HG02623 (cell line): ENCODE results near the gene WRAP73.

ENCODE experiments used
- ATAC-seq: cut with Tn5 transposase; IDR thresholded peaks from one replicate; pipeline ENCODE4 v1.9.1; 2021; ENCODE audit warnings: moderate library complexity; ENCODE audit not compliant: unreplicated experiment

The WRAP73 gene

DNA sequence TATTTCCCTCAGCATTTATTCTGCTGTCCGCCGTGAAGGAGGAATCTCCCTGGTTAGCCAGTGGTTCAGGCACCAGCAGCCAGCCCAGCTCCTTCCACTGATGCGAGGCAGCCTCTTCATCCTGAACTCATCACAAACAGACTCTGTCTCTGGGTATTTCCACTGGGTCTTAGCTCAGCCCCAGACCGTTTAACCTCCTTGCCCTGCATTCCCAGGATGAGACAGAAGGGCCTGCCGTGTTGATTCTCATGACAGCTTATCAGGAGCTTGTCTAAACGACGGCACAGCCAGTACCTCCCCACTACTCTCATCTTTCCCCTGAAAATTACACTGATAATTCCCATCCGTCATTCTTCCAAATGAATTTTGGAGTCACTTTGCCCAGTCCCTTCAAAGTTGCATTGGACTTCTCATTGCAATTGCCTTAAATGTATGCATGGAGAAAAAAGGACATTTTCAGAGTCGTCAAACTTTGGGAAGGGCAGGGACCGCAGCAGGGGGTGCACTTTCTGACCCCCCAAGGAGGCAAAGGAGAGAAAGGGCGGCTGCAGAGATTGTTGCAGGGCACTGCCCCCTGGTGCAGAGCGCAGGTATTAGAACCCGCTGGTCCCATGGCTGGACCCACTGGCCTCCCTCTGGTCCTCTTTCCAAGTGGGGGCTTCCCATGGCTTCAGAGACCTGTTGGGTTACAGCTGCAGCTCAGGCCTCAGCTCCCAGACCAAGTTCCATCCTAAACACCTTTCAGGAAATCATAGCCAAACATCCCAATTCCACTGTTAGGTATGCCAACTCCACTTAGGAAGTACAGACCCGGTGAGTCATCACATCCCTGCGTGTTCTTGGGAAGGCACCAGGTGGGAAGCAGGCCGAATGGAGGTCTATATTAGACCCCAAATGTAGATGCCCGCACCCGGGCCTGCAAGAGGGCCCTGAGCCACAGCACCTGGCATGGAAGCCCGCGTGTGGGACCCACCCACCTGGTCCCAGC lies 34.9 kb downstream of the WRAP73 start:
- ATAC-seq = no peak

DNA sequence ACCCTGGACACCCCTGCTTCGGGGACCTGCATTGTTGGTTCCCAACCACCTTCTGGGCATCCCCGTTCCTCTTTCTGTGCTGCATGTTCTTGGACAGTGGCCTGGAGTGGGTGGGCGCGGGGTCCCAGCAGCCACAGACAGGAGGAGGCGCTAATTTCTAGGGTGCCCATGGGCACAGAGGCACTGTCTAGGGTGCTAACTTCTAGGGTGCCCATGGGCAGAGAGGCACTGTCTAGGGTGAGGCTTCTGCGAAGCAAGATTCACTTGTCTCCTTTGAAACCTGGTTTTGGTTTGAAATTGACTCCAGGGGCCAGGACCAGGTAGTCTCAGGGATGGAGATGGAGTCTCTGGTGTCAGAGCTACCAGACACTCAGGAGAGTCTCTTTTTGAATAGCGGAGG lies 37.8 kb downstream of the WRAP73 start:
- ATAC-seq = no peak

DNA sequence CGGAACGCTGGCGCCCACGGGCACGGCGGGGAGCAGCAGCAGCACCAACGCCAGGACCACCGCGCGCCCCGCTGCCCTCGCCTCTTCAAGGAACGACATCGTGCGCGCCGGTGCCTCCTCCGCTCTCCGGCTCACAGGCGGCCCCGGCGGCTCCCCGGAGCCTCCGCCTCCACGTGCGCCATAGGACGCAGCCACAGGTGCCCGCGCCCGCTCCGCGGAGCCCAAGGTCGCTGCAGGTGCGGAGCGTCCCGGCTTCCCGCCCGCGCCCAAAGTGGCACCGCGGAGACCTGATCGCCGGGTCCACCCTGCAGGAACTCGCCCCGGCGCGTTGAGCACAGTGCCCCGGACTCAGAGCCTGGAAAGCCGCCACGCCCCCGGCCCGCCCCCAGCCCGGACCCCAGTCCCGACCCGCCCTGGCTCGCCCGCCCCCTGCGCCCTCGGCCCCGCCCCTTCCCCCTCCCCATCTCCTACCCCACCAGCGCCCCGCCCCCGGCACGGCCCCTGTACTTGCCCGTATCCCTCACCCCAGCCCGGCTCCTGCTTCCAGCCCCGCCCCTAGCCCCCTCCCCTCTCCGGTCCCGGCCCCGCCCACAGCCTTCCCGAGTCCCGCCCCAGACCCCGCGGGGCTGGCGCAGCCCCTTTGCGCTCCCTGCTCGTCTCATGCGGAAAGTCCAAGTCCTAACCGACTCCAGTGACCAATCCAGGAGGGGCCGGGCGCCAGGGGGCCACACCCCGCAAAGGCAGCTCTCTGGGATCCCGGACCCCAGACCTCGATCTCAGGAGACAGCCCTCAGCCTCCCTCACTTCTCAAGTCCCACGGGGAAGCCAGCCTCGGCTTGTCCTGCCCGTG lies 38.5 kb downstream of the WRAP73 start, which contains the start of gene MEGF6:
MEGF6 (minus strand) TSS at position 339 of the 850 bp plus-strand sequence; CDS start at position 99, 240 bp downstream.
- ATAC-seq = no peak

DNA sequence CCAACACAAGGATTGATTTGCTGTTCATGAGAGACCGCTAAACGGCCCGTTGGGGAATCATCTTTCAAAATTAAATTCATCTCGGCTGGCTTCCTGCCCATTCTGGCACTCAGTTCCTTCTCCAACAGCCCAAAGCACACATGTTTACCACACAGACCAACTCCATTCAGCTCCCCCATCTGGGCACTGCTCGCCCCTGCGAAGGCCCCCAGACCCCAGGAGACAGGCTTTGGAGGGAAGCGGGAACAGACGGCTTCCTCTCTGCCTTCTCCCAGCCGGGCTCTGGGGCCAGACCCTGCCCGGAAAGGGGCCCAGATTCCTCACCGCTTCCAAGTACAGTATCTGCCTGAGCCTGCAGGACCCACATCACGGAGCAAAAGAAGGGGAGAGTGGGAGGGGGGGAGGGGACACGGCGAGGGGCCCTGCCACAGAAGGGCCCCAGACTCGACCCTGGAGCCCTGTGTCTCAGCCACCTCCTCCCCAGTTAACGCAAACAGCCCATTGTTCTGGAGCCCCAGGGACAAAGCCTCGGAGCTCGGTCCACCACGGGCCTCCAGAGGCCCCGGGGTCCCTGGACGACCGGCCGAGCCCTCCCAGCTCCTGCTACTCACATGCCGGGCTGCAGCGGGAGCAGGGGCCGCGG lies 39.3 kb downstream of the WRAP73 start:
- no peak for ATAC-seq

DNA sequence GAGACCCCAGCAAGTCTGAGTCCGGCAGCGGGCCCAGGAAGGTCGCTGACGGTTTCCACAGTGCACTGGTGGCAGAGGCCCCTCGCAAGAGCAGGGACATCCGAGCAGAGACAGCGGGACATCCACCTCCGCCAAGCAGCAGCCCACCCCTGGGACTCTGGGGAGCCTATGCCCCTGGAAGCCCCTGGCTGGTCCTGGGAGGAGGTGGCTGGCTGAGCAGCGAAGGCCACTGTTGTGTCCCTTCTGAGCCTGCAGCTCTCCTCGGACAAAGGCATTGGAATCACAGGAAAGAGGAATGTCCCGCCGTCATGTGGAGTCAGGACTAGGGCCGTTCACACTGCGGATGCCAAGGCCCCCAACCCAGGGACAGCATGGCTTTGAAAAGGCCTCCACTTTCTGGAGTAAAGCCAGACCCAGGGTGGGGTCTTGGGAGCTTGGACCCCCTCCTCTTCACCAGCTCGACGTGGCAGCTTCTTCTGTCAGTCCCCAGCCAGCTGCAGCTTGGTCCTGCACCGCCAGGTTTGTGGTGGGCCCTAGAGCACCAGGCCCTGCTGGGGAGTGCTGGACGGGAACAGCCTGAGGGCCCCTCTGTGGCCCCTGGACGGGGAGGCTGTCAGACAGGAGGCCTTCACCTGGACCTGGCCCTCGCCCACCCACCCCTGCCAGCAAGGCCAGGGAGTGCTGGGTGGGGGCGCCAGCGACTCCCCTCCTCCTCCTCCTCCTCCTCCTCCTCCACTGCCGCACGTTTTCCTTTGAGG lies 40.0 kb downstream of the WRAP73 start:
- ATAC-seq = no peak

DNA sequence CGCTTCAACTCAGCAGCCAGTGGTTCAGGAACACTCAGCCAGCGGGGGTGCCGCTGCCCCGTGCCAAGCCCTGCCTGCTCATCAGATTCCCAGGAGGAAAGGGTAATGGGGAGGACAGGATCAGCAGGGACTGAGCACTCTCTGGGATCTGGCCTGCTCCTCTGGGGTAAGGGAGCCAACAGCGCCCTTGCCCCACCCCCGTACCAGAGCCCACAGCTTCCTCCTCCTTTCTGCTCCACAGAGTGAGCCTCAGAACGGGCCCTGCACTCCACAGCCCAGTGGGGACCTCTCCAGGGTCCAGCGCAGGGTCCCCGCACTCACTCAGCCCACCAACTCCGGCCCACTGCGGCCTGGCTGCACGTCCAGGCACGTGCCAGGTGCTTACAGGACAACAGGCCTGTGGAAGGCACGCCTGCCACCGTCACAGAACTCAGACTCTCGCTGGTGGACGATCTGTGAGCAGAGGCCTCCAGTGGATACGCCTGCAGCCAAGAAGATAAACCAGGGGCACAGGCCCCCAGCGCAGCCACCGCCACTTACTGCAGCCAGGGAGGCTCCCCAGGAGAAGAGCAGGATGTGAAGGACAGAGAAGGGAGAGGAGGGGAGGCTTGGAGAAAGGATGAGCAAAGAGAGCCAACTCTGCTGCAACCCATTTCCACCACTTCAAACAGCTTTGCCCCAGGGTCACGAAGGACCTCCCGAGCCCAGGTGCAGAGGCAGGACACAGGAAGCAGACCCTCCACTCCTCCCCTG lies 40.7 kb downstream of the WRAP73 start:
- no peak for ATAC-seq

DNA sequence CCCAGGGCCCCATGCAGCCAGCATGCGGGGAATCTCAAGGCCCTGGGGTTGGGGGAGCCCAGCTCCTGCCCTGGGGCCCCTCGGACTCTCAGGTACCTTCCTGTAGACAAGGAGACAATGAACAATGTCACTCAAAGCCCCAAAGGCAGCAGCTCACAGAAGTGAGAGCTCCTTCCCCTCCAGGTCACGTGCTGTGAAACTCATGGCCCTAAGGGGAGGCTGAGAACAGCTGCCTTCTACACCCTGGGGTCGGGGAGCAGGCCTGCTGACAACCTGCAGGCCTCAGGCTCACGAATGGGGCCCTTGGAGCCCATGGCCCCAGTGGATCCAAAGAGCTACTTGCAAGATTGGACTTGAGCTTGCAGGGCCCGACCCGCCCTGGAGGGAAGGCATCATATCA lies 41.7 kb downstream of the WRAP73 start:
- ATAC-seq = no peak

DNA sequence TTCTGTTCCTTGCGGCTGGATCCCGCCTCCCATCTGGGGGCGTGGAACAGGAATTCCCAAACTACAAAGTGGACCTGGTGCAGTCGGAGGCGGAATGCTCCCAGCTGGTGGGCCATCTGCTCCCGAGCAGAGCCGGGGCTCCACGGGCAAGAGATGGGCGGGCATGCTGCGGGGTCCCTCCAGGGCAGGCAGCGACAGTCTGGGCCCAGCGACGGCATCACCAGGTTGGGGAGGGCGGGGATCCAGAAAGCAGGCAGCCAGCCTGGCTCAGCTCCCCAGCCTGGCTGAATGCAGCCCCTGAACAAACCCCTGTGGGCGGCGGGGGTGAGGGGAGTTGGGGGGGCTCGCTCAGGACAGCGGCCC lies 42.2 kb downstream of the WRAP73 start:
- no peak for ATAC-seq

DNA sequence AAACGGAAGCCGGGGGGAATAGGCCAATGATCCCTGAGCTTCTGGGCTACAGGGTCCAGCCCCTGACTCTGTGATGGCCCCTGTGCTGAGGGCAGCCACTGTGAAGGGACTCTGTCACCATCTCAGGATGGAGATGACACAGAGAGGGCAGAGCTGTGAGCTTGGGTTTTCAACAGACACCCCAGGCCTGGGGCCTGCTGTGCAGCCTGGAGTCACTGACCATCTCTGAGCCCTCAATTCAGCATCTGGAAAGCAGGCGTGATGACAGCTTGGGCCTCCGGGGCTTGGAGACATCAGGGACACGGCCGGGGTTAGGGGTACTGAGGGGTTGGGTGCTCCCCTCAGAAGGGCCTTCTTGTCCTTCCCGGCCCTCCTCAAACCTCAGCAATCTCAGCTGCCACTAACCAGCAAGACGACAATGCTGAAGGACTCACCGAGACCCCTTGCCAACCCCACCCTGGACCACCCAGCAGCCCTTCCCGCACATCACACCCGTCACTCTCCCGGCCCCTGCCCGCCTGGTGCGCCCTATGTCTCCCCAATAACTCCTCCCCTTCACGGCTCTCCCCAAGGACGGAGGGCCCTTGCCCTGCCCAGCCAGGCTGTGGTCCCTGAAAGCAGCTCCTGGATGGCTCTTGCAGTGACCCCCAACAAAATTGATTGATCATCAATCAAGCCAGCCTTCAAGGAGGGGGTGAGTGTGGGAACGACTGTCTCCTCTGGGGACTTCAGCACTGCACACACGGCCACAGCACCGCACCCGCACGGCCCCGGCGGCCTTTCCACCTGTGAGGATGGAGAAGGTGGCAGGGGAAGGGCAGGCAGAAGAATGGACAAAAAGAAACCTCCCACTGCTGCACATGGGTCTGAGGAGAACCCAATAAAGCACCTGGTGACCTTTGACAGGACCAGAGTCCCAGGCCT lies 42.9 kb downstream of the WRAP73 start:
- no peak for ATAC-seq

DNA sequence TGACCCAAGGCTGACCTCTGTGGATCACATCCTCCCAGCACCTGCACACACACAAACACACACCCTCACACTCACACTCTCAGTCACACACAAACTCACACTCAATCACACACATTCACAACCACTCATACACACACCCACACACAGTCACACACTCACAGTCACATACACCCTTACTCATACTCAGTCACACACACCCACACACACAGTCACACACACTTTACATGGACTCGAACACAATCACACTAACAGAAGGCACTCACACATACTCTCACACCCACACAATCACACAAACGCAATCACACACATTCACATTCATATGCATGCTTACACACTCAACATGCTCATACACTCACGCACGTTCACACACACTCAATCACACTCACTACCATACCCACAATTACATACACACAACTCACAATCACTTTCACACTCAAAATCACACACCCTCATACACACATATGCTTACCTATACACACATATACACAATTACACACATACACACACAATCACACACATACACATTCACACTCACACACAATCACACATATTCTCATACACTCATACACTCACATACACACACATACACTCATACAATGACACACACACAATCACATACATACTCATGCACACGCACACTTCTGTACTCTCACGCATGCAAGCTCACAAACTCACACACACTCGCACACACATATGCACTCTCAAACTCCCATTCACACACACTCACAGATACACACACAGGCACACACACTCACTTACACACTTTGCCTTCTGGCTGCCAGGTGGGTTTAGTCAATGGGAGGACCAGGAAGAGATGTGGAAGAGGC lies 44.7 kb downstream of the WRAP73 start:
- no peak for ATAC-seq

DNA sequence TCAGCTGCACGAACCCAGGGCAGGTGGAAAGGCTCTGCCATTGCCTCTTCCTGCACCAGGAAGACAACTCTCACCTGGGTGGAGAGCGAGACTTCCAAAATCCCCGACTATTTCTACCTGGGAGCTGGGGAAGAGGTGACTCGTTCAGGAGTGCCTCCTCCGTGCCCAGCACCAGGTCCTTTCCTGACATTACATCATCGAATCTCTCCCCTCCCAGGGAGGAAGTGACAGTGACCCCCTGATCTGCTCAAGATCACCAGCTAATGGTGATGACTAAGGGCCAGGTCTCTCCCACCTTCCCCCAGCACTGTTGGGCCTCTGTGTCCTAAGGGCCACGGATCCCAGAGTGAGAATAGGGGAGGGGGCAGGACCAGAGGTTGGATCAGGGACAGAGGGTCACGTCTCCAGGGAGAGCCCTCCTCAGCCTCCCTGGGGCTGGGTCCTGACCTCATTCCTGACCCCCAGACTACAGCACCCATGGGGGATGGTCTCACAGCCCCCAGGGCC lies 45.4 kb downstream of the WRAP73 start:
- ATAC-seq = no peak

DNA sequence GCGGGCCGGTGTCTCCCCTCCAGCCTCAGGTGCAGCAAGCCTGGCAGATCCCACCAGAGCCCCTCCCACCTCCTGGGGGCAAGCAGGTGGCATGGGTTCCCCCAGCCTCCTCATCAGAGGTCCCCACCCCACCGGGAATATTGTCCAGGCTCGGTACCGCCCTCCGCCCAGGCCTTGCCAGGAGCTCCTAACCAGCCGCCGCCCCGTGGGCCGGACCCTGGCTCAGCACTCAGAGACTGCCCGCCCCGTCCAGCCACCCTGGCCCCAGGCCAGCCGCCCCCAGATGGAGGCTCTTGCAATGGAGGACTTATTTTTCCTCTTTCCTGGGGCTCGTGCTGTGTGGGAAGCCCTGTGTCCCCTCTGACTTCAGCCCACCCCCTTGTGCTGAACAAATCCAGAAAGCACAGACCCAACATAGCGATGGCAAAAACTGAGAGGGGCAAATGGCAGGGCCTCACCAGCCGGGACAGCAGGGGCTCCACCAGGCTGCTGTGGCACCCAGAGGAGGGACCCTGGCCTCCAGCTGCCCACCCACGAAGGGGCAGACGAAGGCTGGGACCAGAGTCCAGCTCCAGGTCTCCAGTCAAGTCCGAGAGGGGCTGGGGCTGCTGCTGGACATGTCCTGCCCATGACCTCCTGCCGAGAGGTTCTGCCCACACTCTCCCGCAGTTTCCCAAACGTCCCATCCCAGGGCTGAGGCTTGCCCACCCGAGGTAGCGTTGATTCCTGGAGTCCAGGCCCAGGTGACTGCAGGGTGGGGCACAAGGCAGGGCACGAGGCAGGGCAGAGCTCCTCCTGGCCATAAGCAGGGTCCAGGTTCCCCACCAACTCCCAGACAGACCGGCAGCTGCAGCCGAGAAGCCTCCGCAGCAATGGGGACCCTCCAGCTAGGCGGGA lies 46.1 kb downstream of the WRAP73 start:
- no peak for ATAC-seq

DNA sequence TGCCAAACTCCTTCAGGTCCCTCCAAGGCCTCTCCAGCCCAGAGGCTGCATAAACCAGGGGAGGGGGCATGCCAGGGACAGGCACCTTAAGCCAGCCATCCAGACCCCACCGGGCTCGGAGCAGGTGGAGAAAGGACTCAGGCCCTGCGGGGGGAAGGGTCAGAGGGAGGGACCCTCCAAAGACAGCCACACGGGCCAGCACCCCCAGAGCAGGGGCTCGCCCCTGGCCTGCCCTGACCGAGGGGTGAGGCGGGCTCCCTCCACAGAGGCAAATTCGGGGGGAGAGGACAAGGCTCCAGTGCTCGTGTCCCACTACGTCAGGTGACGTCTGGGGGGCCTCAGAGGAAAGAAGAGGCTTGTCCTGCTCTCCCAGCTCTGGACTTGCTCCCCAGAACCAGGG lies 46.7 kb downstream of the WRAP73 start:
- no peak for ATAC-seq

DNA sequence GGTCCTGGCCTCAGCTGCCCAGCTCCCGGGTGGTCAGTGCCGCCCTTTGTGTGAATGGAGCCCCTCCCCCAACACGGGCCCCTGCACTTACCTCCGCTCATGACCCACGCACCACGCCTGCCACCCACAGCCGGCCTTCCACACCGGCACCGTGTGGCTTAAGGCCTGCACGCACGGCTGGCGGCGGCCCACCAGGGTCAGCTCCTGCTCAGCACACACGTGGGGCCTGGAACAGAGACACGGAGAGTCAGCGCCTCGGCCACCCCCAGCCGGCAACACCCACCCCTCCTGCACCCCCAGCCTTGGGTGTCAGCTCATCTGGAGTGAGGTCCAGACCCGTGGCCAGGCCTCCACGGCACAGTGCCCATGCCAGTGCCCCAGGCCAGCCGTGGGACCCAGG lies 47.5 kb downstream of the WRAP73 start:
- no peak for ATAC-seq

DNA sequence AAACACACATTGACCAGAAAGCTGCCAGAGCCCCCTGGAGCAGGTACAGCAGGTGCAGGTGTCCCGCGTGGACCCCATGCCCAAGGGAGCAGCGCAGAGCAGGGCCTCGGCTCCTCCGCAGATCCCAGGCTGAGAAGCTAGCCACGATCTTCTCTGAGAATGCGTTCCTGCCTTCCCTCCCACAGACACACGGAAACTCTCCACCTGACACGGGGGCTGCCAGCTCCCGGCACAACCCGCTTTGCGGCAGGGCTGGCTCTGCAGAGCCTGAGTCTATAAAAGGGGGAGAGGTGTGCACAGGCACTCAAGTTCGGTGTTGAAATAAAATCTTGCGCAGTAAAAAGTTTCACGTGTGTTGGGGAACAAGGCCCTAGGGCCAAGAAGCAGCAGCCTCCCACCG lies 48.2 kb downstream of the WRAP73 start:
- no peak for ATAC-seq

DNA sequence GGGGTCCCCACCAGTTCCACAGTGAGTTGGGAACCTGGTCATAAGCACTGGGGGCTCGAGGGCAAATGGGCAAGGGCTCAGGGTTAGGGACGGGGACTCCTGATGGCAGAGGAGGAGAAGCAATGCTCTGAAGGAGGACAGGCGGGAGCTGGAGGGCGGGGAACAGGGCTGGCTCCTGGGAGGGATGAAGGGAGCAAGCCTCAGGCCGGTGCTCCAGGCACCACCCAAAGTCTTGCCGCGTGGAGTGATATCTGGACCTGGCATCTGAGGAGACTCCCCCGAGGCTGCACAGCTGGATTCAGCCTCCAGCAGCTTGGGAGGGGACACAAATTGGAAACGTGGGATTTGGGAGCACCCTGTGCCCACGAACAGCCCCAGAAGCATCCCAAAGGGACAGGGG lies 49.5 kb downstream of the WRAP73 start:
- no peak for ATAC-seq

DNA sequence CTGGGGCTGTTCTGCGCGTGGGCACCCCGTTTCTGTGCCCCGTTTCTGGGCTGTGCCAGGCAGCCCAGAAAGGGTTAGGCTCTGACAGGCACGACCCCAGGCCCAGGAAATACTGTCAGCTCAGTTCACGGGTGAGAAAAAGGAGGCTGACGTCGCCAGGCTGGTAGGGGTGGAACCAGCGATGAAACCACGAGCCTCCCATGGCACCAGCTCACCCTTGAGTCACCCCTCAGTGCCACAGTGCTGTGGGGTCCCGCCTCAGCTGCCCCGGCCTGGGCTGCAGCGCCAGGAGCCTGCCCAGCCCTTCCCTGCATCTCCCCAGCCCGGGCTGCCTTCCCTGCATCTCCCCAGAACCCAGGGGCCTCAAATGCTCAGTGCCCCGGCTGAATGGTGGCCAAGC lies 50.1 kb downstream of the WRAP73 start:
- ATAC-seq = no peak
